H1 (cell line): ENCODE results near the gene DOP1A. TPM values are rescaled to one million over a fixed set of nuclear protein-coding genes. Genes with fewer than 3 reads are reported as not detected.

Experiments used
- BACH1 ChIP-seq: IDR thresholded peaks from 2 replicates; pipeline ENCODE4 v1.6.1; 2012; ENCODE audit warnings: low read length, improper control_type of control experiment
- CHD1 ChIP-seq: IDR thresholded peaks from 2 replicates; pipeline ENCODE4 v1.6.1; 2012; ENCODE audit warnings: low read depth, low read length, improper control_type of control experiment
- KDM1A ChIP-seq: fragments of 200-600, 300-600 bp; sonication (generic); IDR thresholded peaks from 2 replicates; pipeline ENCODE4 v1.7.1; 2016; ENCODE audit warnings: mild to moderate bottlenecking, low read length, borderline replicate concordance
- KDM4A ChIP-seq: IDR thresholded peaks from one replicate; pipeline ENCODE4 v1.7.1; 2012; ENCODE audit warnings: low read depth, mild to moderate bottlenecking, moderate library complexity, low read length, inconsistent platforms; ENCODE audit not compliant: severe bottlenecking
- SIN3A ChIP-seq, 2 experiments: IDR thresholded peaks in 1 of 2; conservative IDR thresholded peaks in 1 of 2; 2 replicates each; pipeline ENCODE4 v1.6.1; 2011 to 2012; ENCODE audit warnings: low read length in 2 of 2, improper control_type of control experiment in 1 of 2, low read depth in 1 of 2, mild to moderate bottlenecking in 1 of 2
- SP1 ChIP-seq: IDR thresholded peaks from 2 replicates; pipeline ENCODE4 v1.6.1; 2011; ENCODE audit warnings: low read depth, low read length
- SP4 ChIP-seq: IDR thresholded peaks from 2 replicates; pipeline ENCODE4 v1.6.1; 2012; ENCODE audit warnings: low read length, inconsistent platforms
- TBP ChIP-seq: IDR thresholded peaks from 2 replicates; pipeline ENCODE4 v1.6.1; 2011; ENCODE audit warnings: low read depth, low read length, improper control_type of control experiment
- polyA plus RNA-seq, 7 experiments: library from polyadenylated mRNA; depleted of rRNA in 3 of 7; stranded (reverse) in 5 of 7; unstranded in 2 of 7; fragments of >200 nt in 5 of 7; fragments of 200-250 nt in 2 of 7; gene quantifications; 1 replicate in 5 of 7; 2 replicates in 1 of 7; 4 replicates in 1 of 7; pipeline versions ENCODE4 v1.2.1 to v1.2.3, GENCODE V29; 2011 to 2013; ENCODE audit warnings: missing spikeins in 2 of 7, mixed read lengths in 2 of 7
- total RNA-seq: library from RNA; stranded (reverse); fragmentation: NEBNext Ultra II Directional; extraction: Animal tissue kit (Norgen Biotek cat#: 25700); gene quantifications from 2 replicates; pipeline ENCODE4 v1.2.1, GENCODE V29; 2021
- TF ChIP-seq, protein P1 (sequence below): fragments of 300-600 bp; sonication (generic); IDR thresholded peaks from 2 replicates; pipeline ENCODE4 v1.7.1; 2012; ENCODE audit warnings: low read length, moderate library complexity, mild to moderate bottlenecking, inconsistent platforms; ENCODE audit not compliant: insufficient replicate concordance
- TF ChIP-seq, protein P2 (sequence below): IDR thresholded peaks from 2 replicates; pipeline ENCODE4 v1.6.1; 2012; ENCODE audit warnings: low read length, inconsistent platforms

DOP1A gene
- total and polyA plus RNA-seq, 2 of the 8 experiments (the other 6 are each of a cell fraction or from before 2014, with no cell fraction given), result 7.5 to 14.7 TPM

DNA sequence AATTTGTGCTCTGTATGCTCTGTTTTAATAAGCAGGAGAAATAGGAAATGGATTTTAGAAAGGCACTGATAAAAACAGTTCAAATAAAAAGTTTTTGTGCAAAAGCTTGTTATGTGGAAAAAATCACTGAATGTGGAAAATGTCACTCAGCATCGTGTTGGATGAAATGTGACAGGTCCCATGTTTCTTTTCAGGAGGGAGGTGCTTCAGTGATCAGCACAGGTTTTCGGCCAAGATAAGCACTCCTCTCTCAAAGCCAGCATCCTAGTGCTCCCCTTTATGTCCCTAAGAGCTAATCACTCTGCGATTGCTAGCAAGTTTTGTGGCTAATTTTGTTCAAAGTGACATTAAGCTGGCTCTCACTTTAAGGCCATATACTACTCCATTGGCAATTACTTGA, 13.8 kb upstream of the DOP1A start (continued):
- TF ChIP-seq, protein P1, sequence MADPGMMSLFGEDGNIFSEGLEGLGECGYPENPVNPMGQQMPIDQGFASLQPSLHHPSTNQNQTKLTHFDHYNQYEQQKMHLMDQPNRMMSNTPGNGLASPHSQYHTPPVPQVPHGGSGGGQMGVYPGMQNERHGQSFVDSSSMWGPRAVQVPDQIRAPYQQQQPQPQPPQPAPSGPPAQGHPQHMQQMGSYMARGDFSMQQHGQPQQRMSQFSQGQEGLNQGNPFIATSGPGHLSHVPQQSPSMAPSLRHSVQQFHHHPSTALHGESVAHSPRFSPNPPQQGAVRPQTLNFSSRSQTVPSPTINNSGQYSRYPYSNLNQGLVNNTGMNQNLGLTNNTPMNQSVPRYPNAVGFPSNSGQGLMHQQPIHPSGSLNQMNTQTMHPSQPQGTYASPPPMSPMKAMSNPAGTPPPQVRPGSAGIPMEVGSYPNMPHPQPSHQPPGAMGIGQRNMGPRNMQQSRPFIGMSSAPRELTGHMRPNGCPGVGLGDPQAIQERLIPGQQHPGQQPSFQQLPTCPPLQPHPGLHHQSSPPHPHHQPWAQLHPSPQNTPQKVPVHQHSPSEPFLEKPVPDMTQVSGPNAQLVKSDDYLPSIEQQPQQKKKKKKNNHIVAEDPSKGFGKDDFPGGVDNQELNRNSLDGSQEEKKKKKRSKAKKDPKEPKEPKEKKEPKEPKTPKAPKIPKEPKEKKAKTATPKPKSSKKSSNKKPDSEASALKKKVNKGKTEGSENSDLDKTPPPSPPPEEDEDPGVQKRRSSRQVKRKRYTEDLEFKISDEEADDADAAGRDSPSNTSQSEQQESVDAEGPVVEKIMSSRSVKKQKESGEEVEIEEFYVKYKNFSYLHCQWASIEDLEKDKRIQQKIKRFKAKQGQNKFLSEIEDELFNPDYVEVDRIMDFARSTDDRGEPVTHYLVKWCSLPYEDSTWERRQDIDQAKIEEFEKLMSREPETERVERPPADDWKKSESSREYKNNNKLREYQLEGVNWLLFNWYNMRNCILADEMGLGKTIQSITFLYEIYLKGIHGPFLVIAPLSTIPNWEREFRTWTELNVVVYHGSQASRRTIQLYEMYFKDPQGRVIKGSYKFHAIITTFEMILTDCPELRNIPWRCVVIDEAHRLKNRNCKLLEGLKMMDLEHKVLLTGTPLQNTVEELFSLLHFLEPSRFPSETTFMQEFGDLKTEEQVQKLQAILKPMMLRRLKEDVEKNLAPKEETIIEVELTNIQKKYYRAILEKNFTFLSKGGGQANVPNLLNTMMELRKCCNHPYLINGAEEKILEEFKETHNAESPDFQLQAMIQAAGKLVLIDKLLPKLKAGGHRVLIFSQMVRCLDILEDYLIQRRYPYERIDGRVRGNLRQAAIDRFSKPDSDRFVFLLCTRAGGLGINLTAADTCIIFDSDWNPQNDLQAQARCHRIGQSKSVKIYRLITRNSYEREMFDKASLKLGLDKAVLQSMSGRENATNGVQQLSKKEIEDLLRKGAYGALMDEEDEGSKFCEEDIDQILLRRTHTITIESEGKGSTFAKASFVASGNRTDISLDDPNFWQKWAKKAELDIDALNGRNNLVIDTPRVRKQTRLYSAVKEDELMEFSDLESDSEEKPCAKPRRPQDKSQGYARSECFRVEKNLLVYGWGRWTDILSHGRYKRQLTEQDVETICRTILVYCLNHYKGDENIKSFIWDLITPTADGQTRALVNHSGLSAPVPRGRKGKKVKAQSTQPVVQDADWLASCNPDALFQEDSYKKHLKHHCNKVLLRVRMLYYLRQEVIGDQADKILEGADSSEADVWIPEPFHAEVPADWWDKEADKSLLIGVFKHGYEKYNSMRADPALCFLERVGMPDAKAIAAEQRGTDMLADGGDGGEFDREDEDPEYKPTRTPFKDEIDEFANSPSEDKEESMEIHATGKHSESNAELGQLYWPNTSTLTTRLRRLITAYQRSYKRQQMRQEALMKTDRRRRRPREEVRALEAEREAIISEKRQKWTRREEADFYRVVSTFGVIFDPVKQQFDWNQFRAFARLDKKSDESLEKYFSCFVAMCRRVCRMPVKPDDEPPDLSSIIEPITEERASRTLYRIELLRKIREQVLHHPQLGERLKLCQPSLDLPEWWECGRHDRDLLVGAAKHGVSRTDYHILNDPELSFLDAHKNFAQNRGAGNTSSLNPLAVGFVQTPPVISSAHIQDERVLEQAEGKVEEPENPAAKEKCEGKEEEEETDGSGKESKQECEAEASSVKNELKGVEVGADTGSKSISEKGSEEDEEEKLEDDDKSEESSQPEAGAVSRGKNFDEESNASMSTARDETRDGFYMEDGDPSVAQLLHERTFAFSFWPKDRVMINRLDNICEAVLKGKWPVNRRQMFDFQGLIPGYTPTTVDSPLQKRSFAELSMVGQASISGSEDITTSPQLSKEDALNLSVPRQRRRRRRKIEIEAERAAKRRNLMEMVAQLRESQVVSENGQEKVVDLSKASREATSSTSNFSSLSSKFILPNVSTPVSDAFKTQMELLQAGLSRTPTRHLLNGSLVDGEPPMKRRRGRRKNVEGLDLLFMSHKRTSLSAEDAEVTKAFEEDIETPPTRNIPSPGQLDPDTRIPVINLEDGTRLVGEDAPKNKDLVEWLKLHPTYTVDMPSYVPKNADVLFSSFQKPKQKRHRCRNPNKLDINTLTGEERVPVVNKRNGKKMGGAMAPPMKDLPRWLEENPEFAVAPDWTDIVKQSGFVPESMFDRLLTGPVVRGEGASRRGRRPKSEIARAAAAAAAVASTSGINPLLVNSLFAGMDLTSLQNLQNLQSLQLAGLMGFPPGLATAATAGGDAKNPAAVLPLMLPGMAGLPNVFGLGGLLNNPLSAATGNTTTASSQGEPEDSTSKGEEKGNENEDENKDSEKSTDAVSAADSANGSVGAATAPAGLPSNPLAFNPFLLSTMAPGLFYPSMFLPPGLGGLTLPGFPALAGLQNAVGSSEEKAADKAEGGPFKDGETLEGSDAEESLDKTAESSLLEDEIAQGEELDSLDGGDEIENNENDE, result no peak
- TF ChIP-seq SP4 (no peak), KDM1A (no peak), KDM4A (no peak), SIN3A (conservative IDR thresholded peaks at IDR 0.05 in 1 of 2, IDR thresholded peaks at IDR 0.05 in 1 of 2; ENCODE audit: low read depth in 1 of 2, low read length in 2 of 2) (no peak), BACH1 (no peak), SP1 (no peak), TBP (no peak), CHD1 (no peak)
- TF ChIP-seq, protein P2, sequence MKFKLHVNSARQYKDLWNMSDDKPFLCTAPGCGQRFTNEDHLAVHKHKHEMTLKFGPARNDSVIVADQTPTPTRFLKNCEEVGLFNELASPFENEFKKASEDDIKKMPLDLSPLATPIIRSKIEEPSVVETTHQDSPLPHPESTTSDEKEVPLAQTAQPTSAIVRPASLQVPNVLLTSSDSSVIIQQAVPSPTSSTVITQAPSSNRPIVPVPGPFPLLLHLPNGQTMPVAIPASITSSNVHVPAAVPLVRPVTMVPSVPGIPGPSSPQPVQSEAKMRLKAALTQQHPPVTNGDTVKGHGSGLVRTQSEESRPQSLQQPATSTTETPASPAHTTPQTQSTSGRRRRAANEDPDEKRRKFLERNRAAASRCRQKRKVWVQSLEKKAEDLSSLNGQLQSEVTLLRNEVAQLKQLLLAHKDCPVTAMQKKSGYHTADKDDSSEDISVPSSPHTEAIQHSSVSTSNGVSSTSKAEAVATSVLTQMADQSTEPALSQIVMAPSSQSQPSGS, result no peak
